Measurements from ENCODE around the gene HADHA.
"Not testable (repeated sequence)": the region's sequence is repeated elsewhere in the genome, so short reads cannot be mapped to it uniquely, and the experiment has no call there.

HADHA gene

DNA sequence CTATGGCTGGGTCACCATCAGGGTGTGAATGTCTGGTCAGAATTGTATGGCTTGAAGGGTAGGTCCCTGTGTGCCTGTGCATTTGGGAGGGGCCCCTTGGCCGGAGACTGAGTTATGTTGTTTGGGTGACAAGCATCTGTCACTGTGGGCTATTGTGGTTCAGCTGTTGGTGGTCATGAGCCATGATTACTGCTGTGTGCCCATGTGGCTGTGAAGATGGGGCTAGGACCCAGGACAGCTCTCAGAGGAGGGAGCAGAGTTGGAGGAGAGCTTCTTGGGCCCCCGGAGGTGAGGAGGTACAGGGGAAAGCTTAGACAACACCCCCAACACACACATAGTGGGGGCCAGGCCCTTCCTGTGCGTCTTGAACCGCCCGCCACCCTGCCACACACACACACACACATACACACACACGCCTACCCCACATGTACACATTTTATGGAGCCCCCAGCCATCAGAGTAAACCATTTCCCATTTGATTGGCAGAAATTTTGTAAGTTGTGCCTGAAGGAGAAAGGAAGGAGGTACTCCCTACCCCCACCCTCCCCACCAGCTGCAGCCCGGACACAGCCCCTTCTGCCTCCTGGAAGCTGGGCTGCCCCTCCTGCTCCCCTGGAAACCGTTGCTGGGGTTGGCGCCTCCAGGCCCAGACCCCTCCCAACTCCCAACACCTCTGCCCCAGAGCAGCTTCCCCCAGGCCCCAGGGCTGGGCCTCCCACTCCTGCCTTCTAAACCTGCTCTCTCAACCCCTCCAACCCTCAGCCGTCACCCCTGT, 69.6 kb downstream of the HADHA start:
- DNase-seq (ENCODE audit: low spot score): no peak

DNA sequence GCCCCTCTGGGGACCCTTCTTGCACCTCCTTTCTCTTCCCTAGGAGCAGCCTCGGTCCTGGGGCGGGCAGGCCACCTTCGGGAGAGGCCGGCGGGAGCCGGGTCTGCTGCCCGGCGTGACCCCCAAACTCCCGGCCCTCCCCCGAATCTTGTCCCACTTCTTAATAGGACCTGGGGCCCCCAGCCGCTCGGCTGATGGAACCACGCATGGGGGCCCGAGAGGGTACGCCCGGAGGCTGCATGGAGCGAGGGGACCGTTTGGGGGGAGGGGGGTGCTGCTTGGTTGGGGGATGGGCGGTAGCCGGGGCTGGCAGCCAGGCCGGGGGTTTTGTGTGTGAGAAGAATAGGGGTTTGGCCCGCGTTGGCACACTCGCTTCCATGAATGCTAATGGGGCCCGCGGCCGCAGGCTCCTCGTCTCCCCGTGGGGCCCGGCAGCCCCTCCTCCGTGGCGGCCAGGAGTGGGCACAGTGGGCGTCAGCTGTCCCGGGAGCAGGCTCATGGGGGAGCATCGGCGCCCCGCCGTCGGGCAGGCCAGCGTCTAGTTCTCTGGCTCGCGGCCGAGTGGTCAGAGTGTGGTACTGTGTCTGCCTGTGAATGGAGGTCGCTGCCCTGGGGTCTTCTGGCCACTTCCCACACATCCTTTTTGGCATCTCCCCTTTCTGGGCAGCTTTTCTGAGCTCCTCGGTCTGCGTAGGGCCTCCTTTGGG, 70.5 kb downstream of the HADHA start:
- DNase-seq (ENCODE audit: low spot score): peak; percentile 49

DNA sequence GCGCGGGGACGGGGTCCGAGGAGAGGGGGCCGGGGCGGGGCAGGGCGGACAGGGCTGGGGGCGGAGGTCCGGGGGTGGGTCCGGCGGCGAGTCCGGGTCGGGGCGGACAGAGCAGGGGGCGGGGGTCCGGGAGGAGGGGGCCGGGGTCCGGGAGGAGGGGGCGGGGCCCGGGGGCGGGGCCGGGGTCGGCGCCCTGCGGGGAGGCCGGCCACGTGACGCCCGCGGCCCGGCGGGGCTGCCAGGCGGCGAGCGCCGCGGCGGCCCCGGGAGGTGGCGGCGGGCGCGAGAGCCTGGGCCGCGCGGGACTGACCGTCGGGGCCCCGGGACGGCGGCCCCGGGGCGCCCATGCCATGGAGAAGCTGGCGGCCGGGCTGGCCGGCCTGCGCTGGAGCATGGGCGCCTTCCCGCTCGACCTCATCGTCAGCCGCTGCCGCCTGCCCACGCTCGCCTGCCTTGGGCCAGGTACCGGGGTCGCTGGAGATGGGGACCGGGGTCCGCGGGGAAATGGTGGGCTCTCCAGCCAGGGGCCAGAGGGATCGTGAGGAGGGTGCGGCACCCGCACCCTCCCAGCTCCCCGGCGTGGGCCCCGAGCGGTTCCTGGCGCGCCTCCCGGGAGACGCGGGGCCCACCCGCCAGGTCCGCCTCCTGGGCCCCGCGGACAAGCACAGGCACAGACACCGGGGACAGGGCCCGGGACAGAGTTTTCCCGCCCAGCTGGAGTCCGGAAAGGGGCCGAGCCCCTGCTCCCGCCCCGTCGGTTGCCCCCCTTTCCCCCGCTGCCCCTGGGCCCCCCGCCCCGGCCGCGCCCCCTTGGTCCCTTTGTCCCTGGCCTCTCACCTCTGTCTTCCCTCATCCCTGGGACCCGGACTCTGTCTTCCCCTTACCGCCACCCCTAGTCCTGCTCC, 71.3 kb downstream of the HADHA start, which contains the start of gene GAREM2:
Gene GAREM2 (plus strand): TSS at position 218 of the 905 bp plus-strand sequence. CDS start 133 bp downstream, at position 351.
- DNase-seq (ENCODE audit: low spot score): no peak

DNA sequence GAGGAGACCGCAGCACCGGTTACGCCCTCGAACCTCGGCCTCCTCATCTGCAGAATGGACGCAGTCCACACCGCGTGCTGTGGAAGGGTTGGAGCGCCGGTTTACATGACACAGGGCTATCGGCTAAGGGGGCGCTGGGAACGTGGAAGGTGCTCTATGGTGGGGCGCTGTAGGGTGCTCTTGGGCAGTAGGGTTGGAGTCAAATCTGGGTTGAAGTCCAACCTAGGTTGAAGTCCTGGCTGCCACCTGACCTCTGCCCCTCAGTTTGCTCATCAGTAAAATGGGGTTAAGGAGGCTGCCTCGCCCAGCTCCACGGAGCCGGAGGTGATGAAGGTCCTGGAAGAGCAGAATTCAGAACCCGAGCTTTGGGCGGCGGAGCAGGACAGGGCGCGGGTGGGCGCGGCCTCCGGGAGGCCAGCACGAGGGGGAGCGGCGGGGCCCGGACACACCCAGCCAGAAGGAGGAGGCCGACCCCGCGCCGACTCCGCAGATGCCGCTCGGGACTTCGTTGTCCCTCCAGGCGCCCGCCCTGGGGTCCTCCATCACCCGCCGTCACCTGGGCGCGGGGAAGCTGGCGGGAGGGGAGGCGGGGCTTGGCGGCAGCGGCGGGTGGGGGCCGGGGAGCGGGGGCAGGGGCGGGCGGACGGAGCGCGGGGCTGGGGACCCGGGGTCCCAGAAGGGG, 72.1 kb downstream of the HADHA start:
- no peak for DNase-seq (ENCODE audit: low spot score)

DNA sequence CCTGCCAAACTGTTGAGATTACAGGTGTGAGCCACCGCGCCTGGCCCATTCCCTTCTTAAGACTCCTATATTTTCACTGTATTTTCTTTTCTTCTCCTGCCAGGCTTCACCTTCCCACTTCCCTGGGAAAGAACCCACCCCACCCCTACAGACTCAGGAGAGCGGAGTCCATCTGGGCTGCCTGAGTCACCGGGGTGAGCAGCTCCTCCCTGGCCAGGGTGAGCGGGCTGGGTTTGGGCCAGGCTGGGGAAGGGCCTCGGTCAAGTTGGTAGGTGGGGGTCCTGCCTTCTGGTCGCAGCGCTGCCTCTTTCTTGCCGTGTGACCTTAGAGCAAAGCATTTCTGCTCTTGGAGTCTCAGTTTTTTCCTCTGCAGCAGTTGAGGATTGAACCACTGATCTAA, 73.6 kb downstream of the HADHA start:
- no peak for DNase-seq (ENCODE audit: low spot score)

DNA sequence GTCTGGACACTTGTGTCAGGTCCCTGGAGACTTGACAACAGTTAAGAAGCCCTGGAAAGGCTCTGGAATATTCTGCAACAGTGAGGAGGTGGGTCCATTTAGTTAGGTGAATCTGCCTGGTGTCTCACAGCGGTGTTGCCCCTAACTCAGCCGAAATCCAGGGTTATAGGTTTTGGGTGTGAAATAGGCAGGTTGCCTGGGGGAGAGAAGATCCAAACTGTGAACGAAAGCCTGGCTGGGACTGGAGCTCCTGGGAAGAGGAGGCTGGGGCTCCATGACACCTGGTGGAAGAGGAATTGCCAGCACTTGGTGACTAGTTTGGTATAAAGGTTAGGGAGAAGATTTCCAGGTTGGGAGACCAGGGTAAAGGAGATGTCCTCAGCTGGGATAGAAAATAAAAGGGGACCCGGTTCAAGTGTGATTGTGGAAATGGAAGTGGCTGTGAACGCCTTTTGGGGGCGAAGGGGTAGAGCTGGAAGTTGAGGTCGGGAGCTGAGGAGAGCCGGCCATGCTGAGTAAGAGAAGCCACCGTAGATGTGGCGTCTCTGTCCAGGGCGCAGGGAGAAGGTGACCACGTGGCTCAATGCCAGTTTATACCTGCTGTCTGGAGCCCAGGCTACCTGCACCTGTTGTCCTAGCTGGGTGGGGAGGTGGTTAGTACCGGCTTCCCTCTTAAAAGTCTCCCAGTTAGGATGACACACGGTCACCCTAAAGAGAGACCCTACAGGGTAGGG, 74.6 kb downstream of the HADHA start:
- no peak for DNase-seq (ENCODE audit: low spot score)

DNA sequence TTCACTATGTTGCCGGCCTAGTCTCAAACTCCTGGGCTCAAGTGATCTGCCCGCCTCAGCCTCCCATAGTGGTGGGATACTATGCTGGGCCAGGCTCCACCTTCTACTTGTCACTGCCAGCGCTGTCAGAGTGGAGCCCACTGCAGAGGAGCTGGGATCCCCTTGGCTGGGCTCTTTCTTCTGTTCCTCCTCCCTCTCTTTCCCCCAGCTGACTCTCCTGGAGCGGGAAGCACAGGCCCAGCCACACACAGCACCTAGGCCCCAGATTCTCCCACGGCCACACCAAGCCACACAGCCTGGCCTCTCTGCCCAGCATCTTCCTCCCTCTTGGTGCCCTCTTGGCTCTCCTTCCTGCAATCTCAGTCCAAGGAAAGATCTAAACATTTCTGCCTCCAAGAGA, 75.2 kb downstream of the HADHA start:
- DNase-seq (ENCODE audit: low spot score): no peak

DNA sequence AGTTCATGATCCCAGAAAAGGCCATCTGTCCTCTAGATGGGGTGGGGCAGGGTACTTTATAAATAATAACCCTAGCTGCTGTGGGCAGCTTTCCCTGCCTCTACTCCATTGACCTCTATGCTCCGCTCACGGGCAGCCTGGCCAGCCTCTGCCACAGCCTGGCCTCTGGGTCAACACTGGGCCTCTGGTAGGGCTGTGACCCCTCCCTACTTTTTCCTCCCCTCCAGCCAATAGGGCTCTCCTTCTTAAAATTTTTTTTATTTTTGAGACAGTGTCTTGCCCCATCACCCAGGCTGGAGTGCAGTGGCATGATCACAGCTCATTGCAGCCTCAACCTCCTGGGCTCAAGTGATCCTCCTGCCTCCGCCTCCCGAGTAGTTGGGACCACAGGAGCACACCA, 75.6 kb downstream of the HADHA start:
- DNase-seq (ENCODE audit: low spot score): no peak

DNA sequence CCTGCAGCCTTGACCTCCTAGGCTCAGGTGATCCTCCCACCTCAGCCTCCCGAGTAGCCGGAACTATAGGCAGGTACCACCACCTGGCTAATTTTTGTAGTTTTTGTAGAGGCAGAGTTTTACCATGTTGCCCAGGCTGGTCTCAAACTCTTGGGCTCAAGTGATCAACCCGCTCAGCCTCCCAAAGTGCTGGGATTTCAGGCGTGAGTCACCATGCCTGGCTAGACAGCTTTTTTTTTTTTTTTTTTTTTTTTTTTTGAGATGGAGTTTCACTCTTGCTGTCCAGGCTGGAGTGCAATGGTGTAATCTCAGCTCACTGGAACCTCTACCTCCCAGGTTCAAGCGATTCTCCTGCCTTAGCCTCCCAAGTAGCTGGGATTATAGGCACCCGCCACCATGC, 77.9 kb downstream of the HADHA start:
- not testable (repeated sequence) for DNase-seq (ENCODE audit: low spot score)

DNA sequence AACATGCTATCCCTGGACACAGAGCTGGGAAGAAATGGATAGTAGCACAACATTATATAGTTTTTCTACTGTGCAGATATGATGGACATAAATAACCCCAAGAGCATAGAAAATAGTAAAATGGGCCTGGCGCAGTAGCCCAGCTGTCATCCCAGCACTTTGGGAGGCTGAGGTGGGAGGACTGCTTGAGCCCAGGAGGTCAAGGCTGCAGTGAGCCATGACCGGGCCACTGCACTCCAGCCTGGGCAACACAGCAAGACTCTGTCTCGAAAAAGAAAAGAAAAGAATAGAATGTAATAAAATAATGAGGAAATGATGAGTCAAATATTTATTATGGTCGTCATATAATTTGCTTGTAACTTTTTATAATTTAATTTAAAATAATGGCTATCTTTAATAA, 79.0 kb downstream of the HADHA start:
- no peak for DNase-seq (ENCODE audit: low spot score)

DNA sequence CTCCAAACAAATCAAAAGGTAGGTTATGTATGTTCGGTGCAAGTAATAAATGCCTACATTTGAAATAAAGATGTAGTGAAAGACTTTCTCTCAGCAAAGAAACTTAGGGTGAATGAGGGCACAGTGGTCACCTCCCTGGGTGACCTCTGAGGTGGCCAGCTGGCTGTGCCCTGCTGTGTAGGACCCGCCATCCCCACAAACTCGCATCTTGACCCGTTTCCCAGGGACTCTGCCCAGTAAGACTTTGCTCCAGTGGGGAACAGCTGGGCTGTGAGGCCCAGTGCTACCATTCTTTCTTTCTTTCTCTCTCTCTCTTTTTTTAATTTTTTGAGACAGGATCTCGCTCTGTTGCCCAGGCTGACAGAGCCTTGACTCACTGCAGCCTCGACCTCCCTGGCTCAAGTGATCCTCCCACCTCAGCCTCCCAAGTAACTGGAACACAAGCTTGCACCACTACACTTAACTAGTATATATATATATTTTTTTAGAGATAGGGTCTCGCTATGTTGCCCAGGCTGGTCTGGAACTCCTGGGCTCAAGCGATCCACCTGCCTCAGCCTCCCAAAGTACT, 79.7 kb downstream of the HADHA start:
- no peak for DNase-seq (ENCODE audit: low spot score)

DNA sequence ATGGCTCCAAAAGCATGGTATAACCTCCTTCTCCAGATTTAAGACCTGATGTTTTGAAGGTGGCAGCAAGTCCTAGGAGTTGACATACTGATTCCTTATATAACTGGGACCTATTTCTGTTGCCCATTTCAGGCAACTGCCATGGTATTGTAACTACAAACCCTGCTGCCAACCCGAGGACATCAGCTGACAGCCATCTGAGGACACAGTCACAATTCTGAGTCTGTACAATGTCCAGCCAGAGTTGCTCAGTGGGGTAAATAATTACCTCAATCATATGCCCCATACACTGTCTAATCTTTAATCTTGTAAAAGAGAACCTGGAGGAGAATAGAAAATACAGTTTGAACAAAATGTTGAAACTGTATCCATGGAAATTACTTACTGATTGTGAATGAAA, 80.2 kb downstream of the HADHA start:
- peak; percentile 65 for DNase-seq (ENCODE audit: low spot score)

DNA sequence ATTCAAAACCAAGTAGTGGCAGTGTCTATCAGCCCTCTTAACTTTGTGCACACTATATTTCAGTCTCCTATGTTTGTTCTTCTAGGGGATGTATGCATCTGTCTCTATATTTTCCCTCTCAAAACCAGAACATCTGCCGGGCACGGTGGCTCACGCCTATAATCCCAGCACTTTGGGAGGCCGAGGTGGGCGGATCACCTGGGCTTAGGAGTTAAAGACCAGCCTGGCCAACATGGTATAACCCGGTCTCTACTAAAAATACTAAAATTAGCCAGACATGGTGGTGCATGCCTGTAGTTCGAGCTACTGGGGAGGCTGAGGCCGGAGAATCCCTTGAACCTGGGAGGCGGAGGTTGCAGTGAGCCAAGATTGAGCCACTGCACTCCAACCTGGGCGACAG, 81.5 kb downstream of the HADHA start:
- no peak for DNase-seq (ENCODE audit: low spot score)

DNA sequence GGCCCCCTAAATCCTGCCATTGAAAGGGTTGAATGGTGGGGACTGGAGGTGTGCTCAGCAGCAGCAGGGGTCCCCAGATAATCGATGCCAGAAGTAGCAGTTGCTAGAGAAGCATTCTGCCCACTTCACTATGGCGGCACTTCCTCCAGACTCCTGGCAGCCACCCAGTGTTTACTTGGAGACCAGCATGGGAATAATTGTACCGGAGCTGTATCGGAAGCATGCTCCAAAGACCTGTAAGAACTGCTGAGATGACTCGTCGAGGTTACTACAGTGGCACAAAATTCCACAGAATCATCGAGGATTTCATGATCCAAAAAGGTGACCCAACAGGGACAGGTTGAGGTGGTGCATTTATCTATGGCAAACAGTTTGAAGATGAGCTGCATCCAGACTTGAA, 82.5 kb downstream of the HADHA start:
- no peak for DNase-seq (ENCODE audit: low spot score)

DNA sequence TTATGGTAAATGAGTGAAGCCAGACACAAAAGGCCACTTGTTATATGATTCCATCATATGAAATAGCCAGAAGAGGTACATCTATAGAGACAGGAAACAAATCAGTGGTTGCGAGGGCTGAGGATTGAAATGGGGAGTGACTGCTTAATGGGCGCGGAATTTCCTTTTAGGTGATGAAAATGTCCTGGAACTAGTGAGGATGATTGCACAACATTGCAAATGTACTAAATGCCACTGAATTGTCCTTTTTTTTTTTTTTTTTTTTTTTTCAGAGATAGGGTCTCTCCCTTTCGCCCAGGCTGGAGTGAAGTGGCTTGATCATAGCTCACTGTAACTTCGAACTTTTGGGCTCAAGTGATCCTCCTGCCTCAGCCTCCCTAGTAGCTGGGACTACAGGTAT, 86.9 kb downstream of the HADHA start:
- DNase-seq (ENCODE audit: low spot score): no peak

DNA sequence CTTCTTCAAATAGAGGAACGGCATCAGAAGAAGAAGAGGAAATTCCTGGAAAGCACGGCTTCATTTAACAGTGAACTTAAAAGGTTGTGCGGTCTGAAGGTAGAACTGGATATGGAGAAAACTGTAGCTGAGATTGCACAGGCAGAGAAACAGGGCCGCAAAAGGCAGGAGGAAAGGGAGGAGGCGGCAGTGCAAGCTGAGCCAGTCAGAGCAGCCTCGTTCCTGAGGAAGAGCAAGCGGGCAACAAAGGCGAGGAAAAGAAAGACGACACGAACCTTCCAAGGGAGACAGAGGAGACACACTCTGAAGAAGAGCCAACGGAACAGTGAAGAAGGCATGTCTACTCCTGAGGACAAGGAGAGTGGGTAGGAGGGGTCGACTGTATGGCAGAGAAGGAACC, 94.2 kb downstream of the HADHA start:
- DNase-seq (ENCODE audit: low spot score): no peak

DNA sequence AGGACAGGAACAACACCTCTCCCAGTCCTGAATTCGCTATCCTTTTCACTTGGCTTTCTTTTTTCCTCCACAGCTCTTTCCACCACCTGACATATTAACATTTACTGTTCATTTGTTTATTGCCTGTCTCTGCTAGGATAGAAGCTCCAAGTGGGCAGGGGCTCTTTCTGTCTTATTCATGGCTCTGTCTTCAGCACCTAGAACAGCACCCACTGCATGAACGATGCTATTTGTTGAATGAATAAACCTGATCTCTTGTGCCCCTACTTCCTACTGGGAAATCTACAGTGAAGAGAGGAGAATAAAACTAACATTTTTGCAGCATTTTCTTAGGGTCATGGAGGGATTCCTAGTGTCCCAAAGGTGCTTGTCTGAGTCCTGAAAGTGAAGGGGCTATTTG, 95.9 kb downstream of the HADHA start:
- DNase-seq (ENCODE audit: low spot score): no peak

DNA sequence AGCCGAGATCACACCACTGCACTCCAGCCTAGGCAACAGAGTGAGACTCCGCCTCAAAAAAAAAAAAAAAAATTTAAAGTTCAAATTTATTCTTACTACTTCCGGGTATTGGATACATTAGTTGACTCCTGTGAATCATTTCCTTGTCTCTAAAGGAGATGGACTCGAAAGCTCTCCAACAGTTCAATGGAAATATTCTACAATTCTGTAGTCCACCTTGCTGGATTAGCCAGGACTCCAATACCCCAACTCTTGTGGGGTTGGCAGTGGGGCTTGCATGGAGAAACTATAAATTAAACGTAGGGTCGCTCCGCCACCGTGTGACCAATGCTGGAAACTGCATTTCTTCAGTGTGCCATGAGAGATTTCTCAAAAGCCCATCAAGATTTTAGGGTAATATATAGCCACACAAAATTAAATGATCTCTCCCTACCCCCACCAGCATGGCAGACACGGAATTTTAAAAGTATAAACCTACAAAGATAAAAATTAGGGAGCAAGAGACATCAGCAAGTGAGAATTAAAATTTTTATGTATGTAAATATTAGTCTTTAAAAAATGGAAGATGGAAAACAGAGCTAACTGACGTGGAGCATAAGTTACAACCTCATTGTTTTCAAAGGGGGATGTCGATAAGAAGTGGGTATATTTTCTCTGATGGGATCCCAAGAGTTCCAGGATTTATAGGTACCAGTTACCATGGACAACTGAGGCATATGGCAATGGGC, 99.3 kb downstream of the HADHA start:
- DNase-seq (ENCODE audit: low spot score): peak; percentile 62

DNA sequence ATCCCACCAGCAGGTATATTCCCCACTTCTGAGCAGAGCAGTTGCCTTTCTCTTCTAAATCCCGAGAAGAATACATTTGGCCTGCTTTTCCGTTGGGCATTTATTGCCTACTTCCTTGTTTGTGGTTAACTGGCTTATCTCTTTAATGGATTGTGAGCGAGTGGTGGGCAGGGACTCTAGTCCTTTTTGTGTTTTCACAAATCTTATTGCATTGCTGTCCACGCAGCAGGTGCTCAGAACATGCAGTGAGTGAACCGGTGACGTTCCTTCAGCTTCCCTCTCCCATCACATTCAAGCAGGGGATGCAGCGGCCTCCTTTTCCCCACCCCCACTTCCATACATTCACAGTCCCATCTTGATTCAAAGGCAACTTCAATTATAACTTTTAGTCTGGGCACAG, 100.4 kb downstream of the HADHA start:
- no peak for DNase-seq (ENCODE audit: low spot score)

DNA sequence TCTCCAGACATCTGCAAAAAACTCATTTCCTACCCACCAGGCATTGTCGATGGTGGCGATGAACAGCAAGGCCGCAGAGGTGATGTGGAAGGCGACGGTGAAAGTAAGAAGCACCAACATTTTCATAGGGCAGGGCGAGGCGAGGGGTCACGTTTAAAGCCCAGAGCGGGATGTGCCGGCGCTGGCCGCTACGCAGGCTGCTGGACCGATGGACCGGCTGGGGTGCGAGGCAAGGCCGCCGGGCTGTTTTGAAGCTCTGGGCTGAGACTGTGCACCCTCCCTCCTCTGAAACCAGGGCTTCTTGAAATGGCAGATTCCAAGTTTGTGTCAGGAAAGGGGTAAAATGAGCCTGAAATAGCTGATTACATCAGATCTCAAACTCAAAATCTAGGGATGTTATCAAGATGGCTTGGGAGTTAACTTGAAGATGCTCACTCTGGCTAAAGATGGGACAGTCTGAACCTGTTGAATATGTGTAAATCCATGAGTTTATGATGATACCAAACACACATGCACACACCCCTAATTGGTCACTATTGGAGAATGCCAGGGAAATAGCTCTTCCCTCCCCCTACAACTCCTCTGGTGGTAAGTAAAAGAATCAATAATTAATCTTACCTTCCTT, 103.2 kb downstream of the HADHA start:
- no peak for DNase-seq (ENCODE audit: low spot score)

Measured in putamen (tissue), 1 donor.